OCI-LY7 (cell line): ENCODE data around the gene ATG16L2.
"Not testable (repeated sequence)": the region's sequence is repeated elsewhere in the genome, so short reads cannot be mapped to it uniquely, and the experiment has no call there.

Experiments used
- EZH2phosphoT487 ChIP-seq: fragments of 200-600 bp; sonication (generic); IDR thresholded peaks from 2 replicates; pipeline ENCODE4 v1.6.1; 2018; ENCODE audit warnings: low read depth, borderline replicate concordance, mild to moderate bottlenecking, mixed run types, antibody characterized with exemption, low read length, moderate library complexity, mixed read lengths
- TF ChIP-seq, protein P1 (sequence below): fragments of 200-600 bp; sonication (generic); conservative IDR thresholded peaks from 2 replicates; pipeline ENCODE4 v1.5.1; 2014; ENCODE audit warnings: mild to moderate bottlenecking, antibody characterized with exemption, low read length, moderate library complexity, mixed read lengths

- TF ChIP-seq, protein P1, sequence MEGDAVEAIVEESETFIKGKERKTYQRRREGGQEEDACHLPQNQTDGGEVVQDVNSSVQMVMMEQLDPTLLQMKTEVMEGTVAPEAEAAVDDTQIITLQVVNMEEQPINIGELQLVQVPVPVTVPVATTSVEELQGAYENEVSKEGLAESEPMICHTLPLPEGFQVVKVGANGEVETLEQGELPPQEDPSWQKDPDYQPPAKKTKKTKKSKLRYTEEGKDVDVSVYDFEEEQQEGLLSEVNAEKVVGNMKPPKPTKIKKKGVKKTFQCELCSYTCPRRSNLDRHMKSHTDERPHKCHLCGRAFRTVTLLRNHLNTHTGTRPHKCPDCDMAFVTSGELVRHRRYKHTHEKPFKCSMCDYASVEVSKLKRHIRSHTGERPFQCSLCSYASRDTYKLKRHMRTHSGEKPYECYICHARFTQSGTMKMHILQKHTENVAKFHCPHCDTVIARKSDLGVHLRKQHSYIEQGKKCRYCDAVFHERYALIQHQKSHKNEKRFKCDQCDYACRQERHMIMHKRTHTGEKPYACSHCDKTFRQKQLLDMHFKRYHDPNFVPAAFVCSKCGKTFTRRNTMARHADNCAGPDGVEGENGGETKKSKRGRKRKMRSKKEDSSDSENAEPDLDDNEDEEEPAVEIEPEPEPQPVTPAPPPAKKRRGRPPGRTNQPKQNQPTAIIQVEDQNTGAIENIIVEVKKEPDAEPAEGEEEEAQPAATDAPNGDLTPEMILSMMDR = not testable (repeated sequence)
- not testable (repeated sequence) for TF ChIP-seq EZH2phosphoT487
Measured at GRCh38 chr11:72806378-72806777, 7.8 kb upstream of the ATG16L2 start.
